Right atrium auricular region (tissue), 2 donors: ENCODE data around the gene EGFL6. TPM values are rescaled to one million over a fixed set of nuclear protein-coding genes. Genes with fewer than 3 reads are reported as not detected.
"Not testable (repeated sequence)": the region's sequence is repeated elsewhere in the genome, so short reads cannot be mapped to it uniquely, and the experiment has no call there.

Source experiments
- DNase-seq: peaks from one replicate; pipeline ENCODE4 v3.0.0-alpha.2; 2019; ENCODE audit warnings: low spot score
- H3K27ac ChIP-seq, 2 donors: fragments of 200-600 bp; sonication (generic); 1 replicate in 1 of 2; 2 replicates in 1 of 2; pipeline ENCODE4 v1.5.1; 2016 to 2019
- H3K27me3 ChIP-seq, 2 donors: fragments of 200-600 bp; sonication (generic); one replicate each; pipeline versions ENCODE4 v1.5.1 to v1.6.0; 2017 to 2019
- H3K36me3 ChIP-seq: fragments of 200-600 bp; sonication (generic); one replicate; pipeline ENCODE4 v1.5.1; 2016
- H3K4me1 ChIP-seq, 2 donors: fragments of 200-600 bp; sonication (generic); one replicate each; pipeline versions ENCODE4 v1.5.1 to v1.6.0; 2017 to 2019
- H3K4me3 ChIP-seq, 2 donors: fragments of 200-600 bp; sonication (generic); 1 replicate in 1 of 2; 2 replicates in 1 of 2; pipeline ENCODE4 v1.5.1; 2017 to 2019; ENCODE audit warnings: mild to moderate bottlenecking in 1 of 2, moderate library complexity in 1 of 2
- H3K9me3 ChIP-seq, 2 donors: fragments of 200-600 bp; sonication (generic); one replicate each; pipeline ENCODE4 v1.5.1; 2019
- microRNA-seq, 2 donors: library from miRNA; unstranded; fragments of <30 nt; microRNA quantifications; one replicate each; pipeline ENCODE4, GENCODE V29; 2016 to 2017; ENCODE audit warnings: borderline number of aligned reads in 2 of 2, borderline replicate concordance in 1 of 2
- total RNA-seq, 2 donors: library from RNA; depleted of rRNA; stranded (reverse); fragments of >200 nt; gene quantifications; one replicate each; pipeline ENCODE4 v1.1.0, GENCODE V29; 2016
- TF ChIP-seq, protein P1 (sequence below), 2 donors: fragments of 200-600 bp; sonication (generic); IDR thresholded peaks; one replicate each; pipeline ENCODE4 v1.5.1; 2019; ENCODE audit warnings: antibody characterized with exemption in 2 of 2

EGFL6 gene
- total RNA-seq, 2 donors from 2014 or later, result not detected

- Histone ChIP-seq H3K27ac (no peak overlapping the region), H3K27me3 (no peaks in the 10 kb centered on the region), H3K4me3 (no peak overlapping the region), H3K4me1 (no peaks in the 10 kb centered on the region), H3K36me3 (no peaks in the 10 kb centered on the region), H3K9me3 (no peaks in the 10 kb centered on the region)
- DNase-seq, result no peak
- TF ChIP-seq, protein P1, sequence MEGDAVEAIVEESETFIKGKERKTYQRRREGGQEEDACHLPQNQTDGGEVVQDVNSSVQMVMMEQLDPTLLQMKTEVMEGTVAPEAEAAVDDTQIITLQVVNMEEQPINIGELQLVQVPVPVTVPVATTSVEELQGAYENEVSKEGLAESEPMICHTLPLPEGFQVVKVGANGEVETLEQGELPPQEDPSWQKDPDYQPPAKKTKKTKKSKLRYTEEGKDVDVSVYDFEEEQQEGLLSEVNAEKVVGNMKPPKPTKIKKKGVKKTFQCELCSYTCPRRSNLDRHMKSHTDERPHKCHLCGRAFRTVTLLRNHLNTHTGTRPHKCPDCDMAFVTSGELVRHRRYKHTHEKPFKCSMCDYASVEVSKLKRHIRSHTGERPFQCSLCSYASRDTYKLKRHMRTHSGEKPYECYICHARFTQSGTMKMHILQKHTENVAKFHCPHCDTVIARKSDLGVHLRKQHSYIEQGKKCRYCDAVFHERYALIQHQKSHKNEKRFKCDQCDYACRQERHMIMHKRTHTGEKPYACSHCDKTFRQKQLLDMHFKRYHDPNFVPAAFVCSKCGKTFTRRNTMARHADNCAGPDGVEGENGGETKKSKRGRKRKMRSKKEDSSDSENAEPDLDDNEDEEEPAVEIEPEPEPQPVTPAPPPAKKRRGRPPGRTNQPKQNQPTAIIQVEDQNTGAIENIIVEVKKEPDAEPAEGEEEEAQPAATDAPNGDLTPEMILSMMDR (IDR thresholded peaks at IDR 0.05), result no peak
These were observed 107.5 kb downstream of the EGFL6 start for GRCh38 chrX:13676885-13677284.

DNA sequence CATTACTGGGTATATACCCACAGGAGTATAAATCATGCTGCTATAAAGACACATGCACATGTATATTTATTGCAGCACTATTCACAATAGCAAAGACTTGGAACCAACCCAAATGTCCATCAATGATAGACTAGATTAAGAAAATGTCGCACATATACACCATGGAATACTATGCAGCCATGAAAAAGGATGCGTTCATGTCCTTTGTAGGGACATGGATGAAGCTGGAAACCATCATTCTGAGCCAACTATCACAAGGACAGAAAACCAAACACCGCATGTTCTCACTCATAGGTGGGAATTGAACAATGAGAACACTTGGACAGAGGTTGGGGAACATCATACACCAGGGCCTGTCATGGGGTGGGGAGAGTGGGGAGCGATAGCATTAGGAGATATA is 110.3 kb downstream of the EGFL6 start:
- H3K36me3 ChIP-seq, DNase-seq, H3K27ac ChIP-seq, H3K9me3 ChIP-seq, H3K4me1 ChIP-seq, H3K27me3 ChIP-seq, H3K4me3 ChIP-seq: not testable (repeated sequence)

DNA sequence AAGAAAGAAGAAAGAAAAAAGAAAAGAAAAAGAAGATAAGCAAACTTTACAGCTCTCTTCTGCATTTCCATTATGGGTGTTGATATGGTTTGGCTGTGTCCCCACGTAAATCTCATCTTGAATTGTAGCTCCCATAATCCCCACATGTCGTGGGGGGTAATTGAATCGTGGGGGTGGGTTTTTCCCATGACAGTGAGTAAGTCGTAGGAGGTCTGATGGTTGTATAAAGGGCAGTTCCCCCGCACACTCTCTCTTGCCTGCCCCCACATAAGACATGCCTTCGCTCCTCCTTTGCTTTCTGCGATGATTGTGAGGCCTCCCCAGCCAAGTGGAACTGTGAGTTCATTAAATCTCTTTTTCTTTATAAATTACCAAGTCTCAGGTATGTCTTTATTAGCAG is 112.2 kb downstream of the EGFL6 start:
- Histone ChIP-seq H3K4me1 (no peaks in the 10 kb centered on the region), H3K9me3 (peaks cover 0 to 6% of the 10 kb centered on the region in 2 donors)
- TF ChIP-seq, protein P1 (IDR thresholded peaks at IDR 0.05), result no peak

More for the DNA sequence above, 112.2 kb downstream of the EGFL6 start:
- H3K36me3 ChIP-seq, result no peaks in the 10 kb centered on the region
- DNase-seq, result no peak
- no peak overlapping the region for H3K4me3 ChIP-seq
- no peaks in the 10 kb centered on the region for H3K27me3 ChIP-seq
- H3K27ac ChIP-seq, result no peak overlapping the region

Small RNAs within 50 kb of the gene (microRNA-seq; reads per million reads assigned to microRNA genes)
- 0 reads per million in 2 donors for gene MIR6086

Other genes starting within 250 kb of the EGFL6 start
- not detected for gene ATXN3L, start 249.5 kb upstream of the EGFL6 start, total RNA-seq
- gene TCEANC, start 83.5 kb downstream of the EGFL6 start, total RNA-seq, result 1 to 10 TPM; 1.4 to 3.7 TPM
- 10 to 100 TPM; 25.6 to 26.1 TPM for gene RAB9A, start 119.5 kb downstream of the EGFL6 start, total RNA-seq
- 1 to 10 TPM; 6.6 to 7.6 TPM for gene TRAPPC2, start 165.0 kb downstream of the EGFL6 start, total RNA-seq
- gene OFD1, start 165.1 kb downstream of the EGFL6 start, total RNA-seq, result 1 to 10 TPM; 7.7 to 8.1 TPM
- 10 to 100 TPM in 1 of 2 donors, 1 to 10 TPM in 1; 9.0 to 14.2 TPM for gene GPM6B, start 247.5 kb downstream of the EGFL6 start, total RNA-seq